HepG2 (cell line): ENCODE data around the gene LUZP1. TPM values are rescaled to one million over a fixed set of nuclear protein-coding genes. Genes with fewer than 3 reads are reported as not detected.

Source experiments
- PAXIP1 ChIP-seq: sonication (generic); formaldehyde crosslinking; conservative IDR thresholded peaks from 2 replicates; pipeline ENCODE4 v1.4.0; 2020; ENCODE audit warnings: mild to moderate bottlenecking, missing genetic modification reagents, moderate library complexity
- PRPF4 ChIP-seq: fragments of 200-400 bp; formaldehyde crosslinking; IDR thresholded peaks from 2 replicates; pipeline ENCODE4 v1.6.1; 2016; ENCODE audit warnings: low read length, low read depth; ENCODE audit not compliant: poor library complexity, severe bottlenecking
- RXRA ChIP-seq: sonication (generic); formaldehyde crosslinking; IDR thresholded peaks from 2 replicates; pipeline ENCODE4 v1.5.1; 2020; ENCODE audit warnings: missing genetic modification reagents
- STAT6 ChIP-seq: sonication (generic); formaldehyde crosslinking; IDR thresholded peaks from 2 replicates; pipeline ENCODE4 v1.4.0; 2020; ENCODE audit warnings: missing genetic modification reagents, mild to moderate bottlenecking, borderline replicate concordance
- ZNF281 ChIP-seq: sonication (generic); formaldehyde crosslinking; IDR thresholded peaks from 2 replicates; pipeline ENCODE4 v1.4.0; 2020; ENCODE audit warnings: missing genetic modification reagents, borderline replicate concordance
- polyA plus RNA-seq, 8 experiments: library from polyadenylated mRNA; depleted of rRNA in 3 of 8; stranded (reverse) in 7 of 8; unstranded in 1 of 8; fragments of >200 nt; fragmentation: Illumina TruSeq in 4 of 8; extraction: Trizol in 4 of 8; gene quantifications; 2 replicates each; pipeline versions ENCODE4 v1.2.1 to v1.2.3, GENCODE V29; 2011 to 2016; ENCODE audit warnings: low read depth in 4 of 8, missing spikeins in 1 of 8, mixed read lengths in 1 of 8; ENCODE audit not compliant: insufficient read depth in 1 of 8
- total RNA-seq, 5 experiments: library from RNA; depleted of rRNA; stranded (reverse); fragments of >200 nt; fragmentation: Illumina TruSeq; extraction: Trizol; gene quantifications; 2 replicates each; pipeline ENCODE4 v1.2.3, GENCODE V29; 2016; ENCODE audit warnings: low read depth in 1 of 5

The LUZP1 gene
- total and polyA plus RNA-seq, 2 of the 13 experiments (the other 11 are each of a cell fraction or from before 2014, with no cell fraction given) = 6.9 to 12.7 TPM

- no peak for TF ChIP-seq PRPF4
- TF ChIP-seq ZNF281 (CRISPR knock-in tag) = no peak
- TF ChIP-seq RXRA (CRISPR knock-in tag) = no peak
- TF ChIP-seq STAT6 (CRISPR knock-in tag) = no peak
- TF ChIP-seq PAXIP1 (CRISPR knock-in tag) = no peak
Observed at GRCh38 chr1:23132033-23132432, 36.6 kb downstream of the LUZP1 start (continued).
